Measurements from ENCODE around the gene COL26A1. TPM values are rescaled to one million over a fixed set of nuclear protein-coding genes. Genes with fewer than 3 reads are reported as not detected.

The COL26A1 gene
- total RNA-seq, 4 donors from 2014 or later, result not detected

DNA sequence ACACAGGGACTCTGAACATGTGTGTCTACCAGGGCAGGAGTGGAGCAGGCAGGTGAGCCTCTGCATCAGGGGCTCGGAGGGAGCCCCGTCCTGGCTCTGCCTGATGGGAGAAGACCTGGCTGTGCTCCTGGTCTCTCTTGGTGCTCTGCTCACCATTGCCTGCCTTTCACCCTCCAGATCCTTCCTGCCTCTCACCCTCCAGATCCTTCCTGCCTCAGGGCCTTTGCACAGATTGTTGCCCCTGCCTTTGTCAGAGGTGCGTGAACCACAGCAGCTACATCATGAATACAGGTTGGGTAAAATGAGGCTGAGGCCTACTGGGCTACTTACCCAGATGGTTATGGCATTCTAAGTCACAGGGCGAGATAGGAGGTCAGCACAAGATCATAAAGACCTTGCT is 16.6 kb downstream of the COL26A1 start:
- Histone ChIP-seq H3K36me3 (no peaks in the 10 kb centered on the region), H3K4me1 (no peaks in the 10 kb centered on the region), H3K27ac (no peak overlapping the region), H3K9me3 (no peaks in the 10 kb centered on the region), H3K4me3 (no peak overlapping the region), H3K27me3 (no peaks in the 10 kb centered on the region)
- in situ Hi-C loops (cut with MboI; ENCODE audit: low pct_ligation_motif_present in 1 of 4, low pct_unique_long_range_greater_than_20kb in 1 of 4, low sequenced_read_pairs in 3 of 4), result no loop called here
- 80 to 96% methylated on average over 1 to 4 of the region's 4 CpGs for WGBS, 2 donors (ENCODE audit: low coverage in 1 of 2)
- no peak for DNase-seq
- intact Hi-C loops (cut with DNase I; ENCODE audit: low total_unique reads), result no loop called here
- TF ChIP-seq, protein P1, sequence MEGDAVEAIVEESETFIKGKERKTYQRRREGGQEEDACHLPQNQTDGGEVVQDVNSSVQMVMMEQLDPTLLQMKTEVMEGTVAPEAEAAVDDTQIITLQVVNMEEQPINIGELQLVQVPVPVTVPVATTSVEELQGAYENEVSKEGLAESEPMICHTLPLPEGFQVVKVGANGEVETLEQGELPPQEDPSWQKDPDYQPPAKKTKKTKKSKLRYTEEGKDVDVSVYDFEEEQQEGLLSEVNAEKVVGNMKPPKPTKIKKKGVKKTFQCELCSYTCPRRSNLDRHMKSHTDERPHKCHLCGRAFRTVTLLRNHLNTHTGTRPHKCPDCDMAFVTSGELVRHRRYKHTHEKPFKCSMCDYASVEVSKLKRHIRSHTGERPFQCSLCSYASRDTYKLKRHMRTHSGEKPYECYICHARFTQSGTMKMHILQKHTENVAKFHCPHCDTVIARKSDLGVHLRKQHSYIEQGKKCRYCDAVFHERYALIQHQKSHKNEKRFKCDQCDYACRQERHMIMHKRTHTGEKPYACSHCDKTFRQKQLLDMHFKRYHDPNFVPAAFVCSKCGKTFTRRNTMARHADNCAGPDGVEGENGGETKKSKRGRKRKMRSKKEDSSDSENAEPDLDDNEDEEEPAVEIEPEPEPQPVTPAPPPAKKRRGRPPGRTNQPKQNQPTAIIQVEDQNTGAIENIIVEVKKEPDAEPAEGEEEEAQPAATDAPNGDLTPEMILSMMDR (IDR thresholded peaks at IDR 0.05), result no peak
- TF ChIP-seq POLR2AphosphoS5 (IDR thresholded peaks at IDR 0.05), result no peak
- no peak for TF ChIP-seq POLR2A (IDR thresholded peaks at IDR 0.05)
- TF ChIP-seq EP300 (IDR thresholded peaks at IDR 0.05; ENCODE audit: low read depth), result no peak

DNA sequence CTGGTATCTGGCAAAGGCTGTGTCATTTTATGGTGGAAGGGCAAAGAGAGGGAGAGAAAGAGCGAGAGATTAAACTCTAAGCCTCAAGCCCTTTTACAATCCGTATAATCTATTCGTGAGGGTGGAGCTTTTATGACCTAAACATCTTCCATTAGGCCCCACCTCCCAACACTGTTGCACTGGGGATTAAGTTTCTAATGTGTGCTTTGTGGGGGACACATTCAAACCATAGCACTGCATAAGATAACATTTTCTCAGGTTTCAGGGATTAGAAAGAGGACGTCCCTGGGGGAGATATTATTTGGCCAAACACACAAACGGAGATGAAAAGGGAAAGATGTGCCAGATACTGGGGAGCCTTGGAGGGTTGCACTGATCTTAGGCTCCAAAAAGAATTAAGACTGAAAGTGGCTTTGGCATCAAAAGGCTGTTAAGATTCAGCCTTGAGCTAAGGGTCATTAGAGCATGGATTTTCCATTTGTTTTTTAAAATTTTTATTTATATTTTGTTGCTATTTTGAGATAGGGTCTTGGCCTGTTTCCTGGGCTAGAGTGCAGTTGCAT is 19.0 kb downstream of the COL26A1 start:
- 52 to 68% methylated on average over 3 to 5 of the region's 5 CpGs for WGBS, 2 donors (ENCODE audit: low coverage in 1 of 2)
- Histone ChIP-seq H3K9me3 (no peaks in the 10 kb centered on the region), H3K27ac (no peak overlapping the region), H3K4me1 (no peaks in the 10 kb centered on the region), H3K27me3 (peaks cover 8% of the 10 kb centered on the region), H3K4me3 (no peak overlapping the region), H3K36me3 (no peaks in the 10 kb centered on the region)
- DNase-seq, result no peak
- TF ChIP-seq POLR2A (IDR thresholded peaks at IDR 0.05), result no peak
- TF ChIP-seq, protein P1 (IDR thresholded peaks at IDR 0.05), result no peak
- in situ Hi-C loops (cut with MboI; ENCODE audit: low pct_ligation_motif_present in 1 of 4, low pct_unique_long_range_greater_than_20kb in 1 of 4, low sequenced_read_pairs in 3 of 4), result no loop called here
- intact Hi-C loops (cut with DNase I; ENCODE audit: low total_unique reads), result no loop called here

DNA sequence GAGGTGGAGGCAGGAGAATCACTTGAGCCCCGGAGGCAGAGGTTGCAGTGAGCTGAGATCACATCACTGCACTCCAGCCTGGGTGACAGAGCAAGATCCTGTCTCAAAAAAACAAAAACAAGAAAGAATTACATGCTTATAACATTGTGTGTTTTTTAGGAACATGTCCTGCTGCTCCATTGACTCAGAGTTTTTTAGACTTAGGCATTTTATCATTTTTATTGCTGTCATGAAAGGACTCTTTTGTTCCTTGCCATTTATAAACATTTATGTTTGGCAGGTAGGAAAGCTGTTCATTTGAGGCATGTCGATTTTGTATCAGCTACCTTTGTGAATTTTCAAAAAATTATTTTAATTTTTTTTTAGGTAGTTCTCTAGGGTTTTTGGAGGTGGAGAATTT is 20.3 kb downstream of the COL26A1 start:
- no peak overlapping the region for H3K4me3 ChIP-seq
- no peak for DNase-seq
- WGBS, 2 donors (ENCODE audit: low coverage in 1 of 2), result 11 to 25% methylated on average over 1 to 2 of the region's 2 CpGs
- H3K36me3 ChIP-seq, result no peaks in the 10 kb centered on the region
- in situ Hi-C loops (cut with MboI; ENCODE audit: low pct_ligation_motif_present in 1 of 4, low pct_unique_long_range_greater_than_20kb in 1 of 4, low sequenced_read_pairs in 3 of 4) (no loop called here), intact Hi-C loops (cut with DNase I; ENCODE audit: low total_unique reads) (no loop called here)
- no peaks in the 10 kb centered on the region for H3K4me1 ChIP-seq
- TF ChIP-seq, protein P1 (IDR thresholded peaks at IDR 0.05), result no peak
- TF ChIP-seq POLR2A (IDR thresholded peaks at IDR 0.05), result no peak
- TF ChIP-seq POLR2AphosphoS5 (IDR thresholded peaks at IDR 0.05), result no peak
- TF ChIP-seq EP300 (IDR thresholded peaks at IDR 0.05; ENCODE audit: low read depth), result no peak
- no peaks in the 10 kb centered on the region for H3K9me3 ChIP-seq
- H3K27me3 ChIP-seq, result peaks cover 16% of the 10 kb centered on the region
- H3K27ac ChIP-seq, result no peak overlapping the region

DNA sequence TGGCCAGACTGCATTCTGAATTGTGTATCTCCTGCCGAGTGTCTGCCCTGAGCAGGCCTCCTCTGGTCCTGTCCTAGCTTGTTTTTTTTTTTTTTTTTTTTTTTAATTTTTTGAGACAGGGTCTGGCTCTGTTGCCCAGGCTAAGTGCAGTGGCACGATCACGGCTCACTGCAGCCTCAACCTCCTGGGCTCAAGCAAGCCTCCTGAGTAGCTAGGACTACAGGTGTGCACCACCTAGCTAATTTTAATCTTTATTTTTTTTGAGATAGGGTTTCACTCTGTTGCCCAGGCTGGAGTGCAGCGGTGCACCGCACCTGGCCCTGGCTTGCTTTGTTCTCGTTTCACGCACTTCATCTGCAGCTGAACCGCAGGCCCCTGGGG is 23.5 kb downstream of the COL26A1 start:
- peaks cover 39% of the 10 kb centered on the region for H3K27me3 ChIP-seq
- WGBS, 2 donors (ENCODE audit: low coverage in 1 of 2), result 72 to 80% methylated on average over 3 to 8 of the region's 8 CpGs
- in situ Hi-C loops (cut with MboI; ENCODE audit: low pct_ligation_motif_present in 1 of 4, low pct_unique_long_range_greater_than_20kb in 1 of 4, low sequenced_read_pairs in 3 of 4), result no loop called here
- no peak overlapping the region for H3K4me3 ChIP-seq
- no peaks in the 10 kb centered on the region for H3K36me3 ChIP-seq
- no peak for DNase-seq
- intact Hi-C loops (cut with DNase I; ENCODE audit: low total_unique reads), result no loop called here
- no peaks in the 10 kb centered on the region for H3K4me1 ChIP-seq
- TF ChIP-seq POLR2A (IDR thresholded peaks at IDR 0.05), result no peak
- H3K27ac ChIP-seq, result no peak overlapping the region
- H3K9me3 ChIP-seq, result no peaks in the 10 kb centered on the region

DNA sequence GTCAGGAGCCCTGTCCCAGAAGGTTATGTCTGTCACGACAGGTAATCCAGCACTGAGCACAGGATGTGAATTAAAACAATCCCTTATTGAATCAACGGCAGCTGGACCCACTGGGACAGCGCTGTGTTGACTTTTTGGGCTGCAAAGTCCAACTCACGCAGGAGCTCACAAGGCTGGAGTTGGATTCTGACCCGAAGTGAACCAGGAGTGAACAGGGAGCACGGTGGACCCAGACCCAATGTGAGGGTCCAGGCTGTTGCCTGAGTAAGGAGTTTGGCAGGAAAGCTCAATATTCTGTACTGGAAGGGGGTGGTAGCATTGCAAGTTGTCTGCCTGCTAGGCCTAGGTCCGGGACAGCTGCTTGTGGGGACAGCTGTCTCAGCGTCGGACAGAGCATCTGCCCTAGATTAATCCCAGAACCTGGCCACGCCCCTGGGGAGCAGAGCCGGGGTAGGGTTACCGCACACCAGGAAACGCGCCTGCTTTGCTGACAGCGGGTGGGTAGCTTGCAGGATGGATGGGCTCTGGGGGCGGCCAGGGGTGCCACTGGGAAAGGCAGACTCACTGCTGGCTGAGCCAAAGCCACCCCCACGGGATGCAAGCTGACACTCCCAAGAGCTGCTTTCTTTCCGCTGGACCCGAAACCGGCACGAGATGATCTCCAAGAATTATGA is 24.0 kb downstream of the COL26A1 start:
- DNase-seq, result no peak
- Histone ChIP-seq H3K9me3 (no peaks in the 10 kb centered on the region), H3K36me3 (no peaks in the 10 kb centered on the region), H3K4me1 (no peaks in the 10 kb centered on the region), H3K27ac (no peak overlapping the region), H3K4me3 (no peak overlapping the region), H3K27me3 (peaks cover 39% of the 10 kb centered on the region)
- in situ Hi-C loops (cut with MboI; ENCODE audit: low pct_ligation_motif_present in 1 of 4, low pct_unique_long_range_greater_than_20kb in 1 of 4, low sequenced_read_pairs in 3 of 4), result no loop called here
- no peak for TF ChIP-seq POLR2AphosphoS5 (IDR thresholded peaks at IDR 0.05)
- TF ChIP-seq POLR2A (IDR thresholded peaks at IDR 0.05), result no peak
- intact Hi-C loops (cut with DNase I; ENCODE audit: low total_unique reads), result no loop called here
- WGBS, 2 donors (ENCODE audit: low coverage in 1 of 2), result 23 to 51% methylated on average over 4 to 21 of the region's 21 CpGs

All from transverse colon (tissue), 4 donors.